HL-60/S4 (cell line): ENCODE data around the gene SEC61A1.

ENCODE experiments used
- in situ Hi-C: fragments of 300-500 bp; cut with MboI; formaldehyde crosslinking; loops from 2 replicates; pipeline ENCODE4 v1.14.3; 2022; ENCODE audit warnings: low sequenced_read_pairs

Gene SEC61A1

DNA sequence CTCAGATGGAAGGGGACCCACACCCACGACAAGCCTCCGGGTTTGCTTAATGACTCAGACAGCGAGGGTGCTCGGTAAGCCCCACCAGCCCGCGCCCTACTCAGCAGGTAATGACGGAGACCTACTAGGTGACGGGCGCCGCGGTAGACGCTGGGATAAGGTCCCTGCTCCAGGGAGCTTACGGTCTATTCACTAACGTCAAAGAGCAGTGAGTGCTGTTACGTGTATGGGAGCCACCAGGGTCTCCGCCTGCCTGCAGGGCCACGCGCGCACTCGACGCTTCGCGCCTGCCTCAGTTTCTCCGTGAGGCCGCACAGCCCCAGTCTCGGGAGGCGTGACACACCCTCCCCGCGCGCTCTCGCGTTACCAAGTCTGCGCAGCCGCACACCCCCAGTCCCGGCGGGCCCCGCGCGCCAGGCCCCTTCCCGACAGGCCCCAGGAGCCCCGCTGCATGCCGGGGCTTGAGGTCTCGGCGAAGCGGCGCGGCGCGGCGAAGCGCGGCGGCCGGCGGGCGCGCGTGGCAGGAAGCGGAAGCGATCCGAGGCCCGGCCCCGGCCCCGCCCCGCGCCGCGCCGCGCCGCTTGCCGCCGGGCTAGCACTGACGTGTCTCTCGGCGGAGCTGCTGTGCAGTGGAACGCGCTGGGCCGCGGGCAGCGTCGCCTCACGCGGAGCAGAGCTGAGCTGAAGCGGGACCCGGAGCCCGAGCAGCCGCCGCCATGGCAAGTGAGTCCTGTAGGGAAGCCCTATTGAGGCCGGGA, at the start of gene SEC61A1:
Gene SEC61A1, plus strand, starts transcription at position 601 of the 758 bp plus-strand sequence. Its CDS starts 116 bp downstream, at position 717.
- in situ Hi-C loops = no loop called here

DNA sequence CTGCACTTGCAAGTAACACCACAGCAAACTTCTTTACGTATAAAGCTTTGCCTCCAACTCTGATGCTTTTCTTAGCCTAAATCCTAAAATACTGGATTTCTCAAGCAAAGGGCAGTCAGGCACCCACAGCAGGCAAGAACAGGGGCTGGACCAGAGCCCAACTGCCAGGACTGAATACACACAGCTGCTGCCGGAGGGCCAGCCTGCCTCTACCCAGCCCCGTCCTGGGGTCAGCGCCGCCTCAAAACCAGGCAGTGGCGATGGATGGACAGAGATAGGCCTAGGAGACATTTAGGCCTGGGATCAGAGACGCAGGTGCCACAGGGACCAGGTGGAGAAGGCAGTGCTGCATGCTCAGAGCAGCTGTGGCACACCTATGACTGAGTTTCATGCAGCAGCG, 47.6 kb upstream of the SEC61A1 start:
- in situ Hi-C loops = no loop called here

DNA sequence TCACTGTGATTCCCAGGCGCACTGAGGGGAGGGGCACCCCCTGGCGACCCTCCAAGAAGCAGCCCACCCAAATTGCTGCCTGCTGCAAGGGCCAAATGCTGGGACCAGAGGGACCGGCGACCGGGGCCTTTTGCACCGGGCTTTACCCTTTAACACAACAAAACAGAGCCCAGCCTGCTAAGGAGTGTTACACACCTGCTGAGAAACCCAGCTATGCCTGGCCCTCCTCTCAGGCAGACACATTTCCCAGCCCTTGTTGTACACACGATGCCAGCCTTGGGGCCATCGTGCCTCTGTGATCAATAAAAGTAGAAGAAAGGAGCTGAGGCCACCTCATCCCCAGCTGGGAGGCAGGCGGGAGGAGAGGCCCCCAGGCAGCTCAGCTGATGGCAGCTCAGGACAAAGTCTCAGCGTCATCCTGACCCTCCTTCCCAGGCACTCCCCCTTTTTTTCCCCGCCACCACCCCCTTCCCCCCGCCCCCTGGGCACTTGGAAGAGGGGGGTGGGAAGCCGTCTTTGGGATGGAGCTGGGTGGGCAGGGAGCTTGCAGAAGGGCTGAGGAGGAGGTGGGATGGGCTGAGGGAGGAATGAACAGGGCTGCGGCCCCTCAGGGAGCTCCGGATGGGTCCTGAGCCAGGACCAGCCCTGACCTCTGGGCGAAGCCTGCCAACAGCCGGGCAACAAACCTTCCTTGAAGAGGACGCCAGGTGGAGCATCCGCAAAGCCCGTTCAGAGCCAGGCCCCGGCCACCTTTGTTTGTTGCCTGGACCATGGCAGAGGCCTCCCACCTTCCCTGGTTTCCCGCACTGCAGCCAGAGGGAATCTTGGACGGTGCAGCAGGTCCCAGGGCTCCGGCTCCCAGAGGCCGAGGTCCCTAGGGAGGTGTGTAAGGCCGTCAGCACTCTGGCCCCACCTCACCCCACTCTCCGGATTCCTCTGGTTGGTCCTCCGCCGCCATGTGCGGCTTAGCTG, 45.9 kb upstream of the SEC61A1 start:
- in situ Hi-C loops = no loop called here

DNA sequence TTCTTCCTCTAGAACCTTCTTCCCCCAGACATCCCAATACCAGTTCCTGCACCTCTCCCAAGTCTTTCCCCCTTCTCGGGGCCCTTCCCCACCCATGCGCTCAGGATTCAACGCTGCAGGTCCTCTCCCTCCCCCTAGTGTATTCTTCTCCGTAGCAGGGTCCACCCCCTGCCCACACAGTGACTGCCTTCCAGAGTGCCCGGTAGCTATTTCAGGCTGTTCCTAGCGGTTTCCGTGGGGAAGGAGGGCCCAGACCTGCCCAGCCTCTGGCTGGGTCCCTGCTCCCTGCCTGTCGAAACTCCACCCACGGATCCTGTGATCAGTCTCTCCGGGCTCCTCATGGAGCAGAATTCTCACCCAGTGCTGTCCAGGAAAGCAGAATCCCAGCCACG, 45.2 kb upstream of the SEC61A1 start:
- in situ Hi-C loops = no loop called here

DNA sequence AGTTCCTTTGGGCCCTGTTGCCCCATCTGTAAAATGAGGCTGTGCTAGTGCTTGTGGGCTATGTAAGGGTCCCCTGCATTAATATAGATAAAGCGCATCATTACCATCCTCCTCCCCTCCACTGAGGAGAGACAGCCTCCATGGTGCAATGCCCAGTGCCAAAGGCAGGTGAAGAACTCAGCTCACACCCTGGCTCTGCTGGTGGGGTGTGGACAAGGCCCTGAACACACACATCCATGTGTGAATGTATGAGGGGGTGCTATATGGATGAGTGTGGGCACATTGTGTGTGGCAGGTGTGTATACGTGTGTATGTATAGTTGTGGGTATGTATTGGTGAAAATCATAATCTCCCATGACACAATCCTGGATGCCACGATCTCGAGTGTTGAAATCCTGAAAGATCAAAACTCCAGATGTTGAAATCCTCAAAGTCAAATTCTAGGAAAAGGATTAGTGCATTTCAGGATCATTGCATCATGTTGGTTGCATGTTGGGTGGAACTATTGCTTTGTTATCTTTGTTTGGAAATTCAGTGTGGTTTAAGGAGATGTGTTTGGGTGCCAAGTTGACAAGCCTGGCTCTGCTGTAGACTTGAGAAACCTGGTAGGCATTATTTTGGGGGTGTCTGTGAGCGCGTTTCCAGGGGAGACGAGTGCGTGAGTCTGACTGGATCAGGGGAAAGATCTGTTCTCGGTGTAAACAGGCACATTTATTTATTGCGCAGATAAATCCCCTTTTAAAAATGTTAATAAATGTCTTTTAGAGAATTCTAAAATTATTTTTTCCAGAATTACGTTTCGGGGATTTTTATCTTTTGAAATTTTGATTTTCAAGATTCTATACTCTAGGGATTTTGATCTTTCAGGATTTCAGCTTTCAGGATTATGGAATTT, 42.0 kb upstream of the SEC61A1 start:
- in situ Hi-C loops = no loop called here

DNA sequence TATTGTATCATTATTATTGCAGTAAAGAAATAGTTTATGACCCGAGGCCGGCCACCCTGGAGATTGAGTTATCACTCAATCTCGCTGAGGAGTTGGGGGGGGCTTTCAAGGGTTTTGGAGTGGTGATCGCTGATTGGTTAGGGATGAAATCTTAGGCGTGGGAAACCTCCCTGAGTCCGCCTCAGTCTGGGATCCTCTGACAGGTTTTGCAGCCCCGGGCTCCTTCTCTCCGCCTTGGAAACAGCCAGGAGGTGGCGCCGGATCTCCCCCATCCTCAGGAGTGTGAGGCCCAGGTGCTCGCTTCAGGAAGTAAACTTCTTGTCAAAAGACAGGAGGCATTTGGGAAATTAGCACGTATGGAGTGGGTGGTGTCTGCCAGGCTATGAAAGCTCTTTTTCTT, 41.1 kb upstream of the SEC61A1 start:
- in situ Hi-C loops = no loop called here

DNA sequence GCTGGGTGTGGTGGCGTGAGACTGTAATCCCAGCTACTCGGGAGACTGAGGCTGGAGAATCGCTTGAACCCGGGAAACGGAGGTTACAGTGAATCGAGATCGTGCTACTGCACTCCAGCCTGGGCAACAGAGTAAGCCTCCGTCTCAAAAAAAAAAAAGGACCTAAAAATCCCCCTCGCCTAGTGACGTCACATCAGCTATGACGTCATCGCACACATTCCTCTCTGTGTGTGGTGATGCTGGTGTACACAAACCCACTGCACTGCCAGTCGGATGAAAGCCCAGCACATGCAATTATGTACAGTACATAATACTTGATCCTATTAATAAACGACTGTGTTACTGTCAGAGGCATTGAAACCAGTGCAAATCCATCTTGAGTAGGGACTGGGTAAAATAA, 40.2 kb upstream of the SEC61A1 start:
- in situ Hi-C loops = no loop called here

DNA sequence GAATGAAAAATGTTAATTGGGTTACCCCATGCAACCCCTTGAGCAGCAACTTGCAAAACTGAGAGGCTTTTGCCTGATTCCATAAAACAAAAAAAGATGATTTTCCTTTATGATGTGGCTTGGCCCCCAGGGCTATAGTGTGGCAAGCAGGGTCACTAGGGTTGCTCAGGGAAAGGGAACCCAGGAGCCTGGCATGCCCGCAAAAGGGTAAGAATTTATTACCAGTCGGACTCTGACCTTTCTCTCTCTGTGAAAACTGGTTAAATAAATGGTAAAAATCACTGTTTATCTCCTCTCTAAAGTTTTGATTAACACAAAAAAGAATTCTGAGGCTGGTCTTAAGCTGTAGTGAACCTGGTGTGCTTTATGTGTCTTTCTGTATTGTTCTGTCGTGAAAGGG, 37.7 kb upstream of the SEC61A1 start:
- in situ Hi-C loops = no loop called here

DNA sequence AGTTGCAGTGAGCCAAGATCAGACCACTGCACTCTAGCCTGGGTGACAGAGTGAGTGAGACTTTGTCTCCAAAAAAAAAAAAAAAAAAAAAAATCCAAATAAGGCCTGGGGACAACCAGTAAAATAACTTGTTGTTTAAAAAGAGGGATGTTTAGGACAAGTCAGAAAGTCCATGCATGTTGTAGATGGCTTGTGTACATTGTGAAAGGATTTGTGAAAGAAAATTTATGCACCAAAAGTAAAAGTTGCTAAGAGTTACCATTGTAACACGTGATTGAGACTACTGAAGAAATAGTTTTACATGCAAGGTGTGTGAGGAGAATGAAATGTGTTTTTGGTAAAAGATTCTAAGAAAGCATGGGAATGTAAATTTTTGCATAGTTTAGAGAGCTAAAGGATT, 35.7 kb upstream of the SEC61A1 start:
- in situ Hi-C loops = no loop called here

DNA sequence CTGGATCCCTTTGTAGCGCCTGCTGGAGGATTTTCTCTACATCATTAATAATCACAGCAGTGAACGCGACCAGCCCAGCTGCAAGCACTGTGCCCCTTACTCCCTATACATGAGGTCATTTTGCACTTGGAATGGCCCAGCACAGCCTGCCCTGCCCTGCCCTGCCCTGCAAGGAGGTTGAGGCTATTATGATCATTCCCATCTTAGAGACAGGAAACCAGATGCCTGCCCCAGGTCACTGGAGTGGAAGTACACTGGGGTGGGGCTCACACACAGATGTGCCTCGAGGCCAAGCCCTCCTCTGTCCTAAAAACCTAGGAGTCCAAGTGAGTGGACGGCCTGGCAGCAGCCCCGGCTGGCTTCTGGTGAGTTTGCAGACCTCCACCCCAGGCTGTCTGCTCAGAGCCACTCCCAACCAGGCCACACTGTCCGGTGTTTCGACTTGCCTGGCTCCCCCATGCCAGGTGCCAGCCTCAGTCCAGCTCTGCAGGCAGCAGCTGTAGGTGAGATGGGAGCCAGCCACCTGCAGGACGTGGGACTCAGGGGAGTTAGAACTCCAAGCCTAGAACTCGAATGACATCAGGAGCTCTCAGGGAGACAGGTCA, 30.4 kb upstream of the SEC61A1 start:
- in situ Hi-C loops = no loop called here

DNA sequence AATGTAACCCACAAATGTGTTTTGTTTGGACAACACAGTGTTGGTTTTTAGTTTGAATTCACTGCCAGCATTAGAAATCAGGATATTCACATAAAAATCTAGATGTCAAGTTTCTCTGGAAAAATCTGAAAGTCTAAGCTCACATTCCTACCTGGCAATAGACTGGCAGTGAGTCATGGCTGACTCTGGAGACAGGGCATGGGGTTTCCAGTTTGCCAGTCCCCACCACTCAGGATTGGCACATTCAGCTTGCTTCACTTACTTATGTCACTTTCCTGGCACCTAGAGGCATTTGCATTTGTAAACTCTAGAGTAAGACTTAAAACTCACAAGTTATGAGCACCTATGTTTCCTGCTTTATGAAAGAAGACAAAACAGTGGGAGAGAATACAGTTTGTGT, 19.1 kb upstream of the SEC61A1 start:
- in situ Hi-C loops = no loop called here

DNA sequence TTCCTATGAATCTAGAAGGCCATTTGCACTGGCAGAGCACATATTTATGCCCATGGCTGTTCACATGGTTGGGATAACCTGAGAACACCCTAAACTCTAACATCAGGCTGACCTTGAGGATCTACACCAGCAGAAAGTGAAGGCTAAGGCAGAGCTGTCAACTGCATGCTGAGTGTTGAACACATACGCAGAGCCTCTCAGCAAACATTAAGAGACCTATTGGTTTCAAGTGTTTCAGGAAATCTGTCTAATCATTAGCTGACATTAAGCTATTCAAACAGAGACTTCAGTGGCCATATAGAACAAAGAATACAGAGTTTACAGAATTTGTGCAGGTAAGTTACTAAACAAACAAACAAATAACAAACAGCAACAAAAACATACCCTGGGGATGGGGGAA, 16.1 kb upstream of the SEC61A1 start:
- in situ Hi-C loops = no loop called here

DNA sequence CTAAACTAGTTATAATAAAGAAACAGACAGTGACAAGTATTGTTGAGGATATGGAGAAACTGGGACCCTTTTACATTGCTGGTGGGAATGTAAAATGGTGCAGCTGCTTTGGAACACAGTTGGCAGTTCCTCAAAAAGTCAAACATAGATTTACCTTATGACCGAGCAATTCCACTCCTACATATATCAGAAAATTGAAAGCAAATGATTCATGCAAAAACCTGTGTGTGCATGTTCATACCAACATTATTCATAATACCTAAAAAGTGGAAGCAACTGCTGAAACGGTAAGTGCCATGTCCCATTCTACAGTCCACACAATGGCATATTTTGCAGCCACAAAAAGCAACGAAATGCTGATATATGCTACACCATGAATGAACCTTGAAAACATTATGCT, 12.2 kb upstream of the SEC61A1 start:
- in situ Hi-C loops = no loop called here

DNA sequence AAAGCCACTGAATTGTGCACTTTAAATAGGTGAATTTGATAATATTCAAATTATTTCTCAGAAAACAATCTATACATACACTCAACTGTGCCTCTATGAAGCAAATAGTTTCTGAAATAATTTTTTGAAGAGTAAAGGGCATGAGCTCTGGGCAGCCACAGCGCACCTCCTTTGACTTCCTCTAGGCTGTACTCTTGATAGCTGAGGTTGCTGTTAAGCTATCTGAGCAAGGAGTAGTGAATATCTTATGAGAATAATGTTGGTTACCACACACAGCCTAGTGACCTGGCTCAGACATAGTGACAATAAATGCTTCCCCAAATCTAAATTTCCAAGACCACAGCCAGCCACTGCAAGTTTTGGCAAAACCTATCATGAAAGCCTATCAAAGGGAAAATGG, 11.6 kb upstream of the SEC61A1 start:
- in situ Hi-C loops = no loop called here

DNA sequence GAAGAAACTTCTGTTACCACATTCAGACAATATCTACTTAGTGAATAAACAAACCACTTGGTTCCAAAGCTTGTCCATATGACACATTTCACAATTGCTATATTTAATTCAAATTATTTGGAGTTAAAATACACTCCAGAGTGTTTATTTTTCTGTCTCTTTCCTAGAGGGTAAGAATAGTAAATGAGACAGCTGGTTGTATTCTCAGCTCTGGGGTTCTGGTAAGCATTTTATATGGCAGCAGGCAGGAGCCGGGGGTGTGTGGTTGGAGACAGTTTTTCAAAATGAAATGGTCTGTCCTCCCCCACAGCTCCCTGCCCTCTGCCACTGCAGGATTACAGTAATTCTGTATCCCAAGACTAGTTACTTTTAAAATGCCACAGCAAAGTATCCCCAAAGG, 10.9 kb upstream of the SEC61A1 start:
- in situ Hi-C loops = no loop called here

DNA sequence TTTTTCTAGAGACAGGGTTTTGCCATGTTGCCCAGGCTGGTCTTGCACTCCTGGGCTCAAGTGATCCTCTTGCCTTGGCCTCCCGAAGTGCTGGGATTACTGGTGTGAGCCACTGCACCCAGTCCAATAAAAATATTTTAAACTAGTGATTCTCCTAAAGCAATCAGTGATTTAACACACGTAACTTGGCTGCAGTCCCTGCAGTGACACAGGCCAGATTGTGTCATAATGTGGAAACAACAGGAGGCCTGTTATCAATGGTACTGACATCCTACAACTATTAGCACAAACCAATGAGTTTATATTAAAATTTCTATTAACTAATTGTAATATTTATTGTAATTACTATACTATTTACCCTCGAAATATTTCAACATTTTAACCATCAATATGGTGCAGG, 1.6 kb upstream of the SEC61A1 start:
- in situ Hi-C loops = no loop called here

DNA sequence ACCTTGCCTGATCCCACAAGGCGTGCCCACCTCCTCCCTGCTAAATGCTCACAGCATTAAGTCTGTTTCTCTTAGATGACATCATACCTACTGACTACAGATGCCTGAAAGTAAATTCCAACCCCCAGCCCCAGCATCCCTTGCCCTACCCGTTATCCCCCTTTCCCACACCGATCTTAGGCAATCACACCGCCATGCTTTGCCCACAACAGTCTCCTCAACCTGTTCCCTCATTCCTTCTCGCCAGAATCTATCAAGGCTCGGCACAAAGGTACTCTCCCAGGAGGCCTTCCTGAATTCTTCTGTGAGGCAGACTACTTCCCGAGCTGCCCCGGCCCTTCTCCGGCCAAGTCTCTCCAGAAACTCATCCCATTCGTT, 789 bp upstream of the SEC61A1 start:
- in situ Hi-C loops = no loop called here

DNA sequence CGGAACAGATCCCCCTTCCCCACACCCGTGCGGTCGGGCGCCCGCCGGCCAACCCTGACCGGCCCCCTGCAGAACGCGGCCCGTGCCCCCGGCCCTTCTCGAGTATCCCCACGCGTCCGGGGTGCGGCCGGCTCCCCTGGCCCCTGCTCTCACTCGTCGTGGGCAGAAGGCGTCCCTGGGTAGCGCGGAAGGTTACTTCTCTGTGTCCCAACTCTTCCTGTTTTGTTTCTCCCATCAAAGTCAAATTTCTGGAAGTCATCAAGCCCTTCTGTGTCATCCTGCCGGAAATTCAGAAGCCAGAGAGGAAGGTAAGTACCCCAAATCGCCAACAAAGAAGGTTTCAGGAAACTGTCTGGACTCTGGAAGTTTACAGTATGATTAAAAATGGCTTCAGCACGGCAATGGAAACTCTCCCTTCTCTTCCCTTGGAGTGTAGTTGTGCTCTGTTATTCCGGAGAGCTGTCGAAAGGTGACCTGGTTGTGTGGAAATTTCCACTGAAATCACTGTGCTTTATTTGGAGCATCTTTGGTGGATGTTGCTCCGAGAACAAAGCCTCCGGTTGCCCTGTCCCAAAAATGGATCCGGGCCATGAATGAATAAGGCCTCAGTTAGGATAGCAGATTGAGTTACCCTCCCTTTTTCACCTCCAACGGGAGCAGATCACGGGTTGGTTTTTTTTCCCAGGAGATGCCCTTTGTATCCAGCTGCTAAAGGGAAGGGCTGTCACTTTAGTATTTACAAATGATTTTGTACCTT, 536 bp downstream of the SEC61A1 start:
- in situ Hi-C loops = no loop called here

DNA sequence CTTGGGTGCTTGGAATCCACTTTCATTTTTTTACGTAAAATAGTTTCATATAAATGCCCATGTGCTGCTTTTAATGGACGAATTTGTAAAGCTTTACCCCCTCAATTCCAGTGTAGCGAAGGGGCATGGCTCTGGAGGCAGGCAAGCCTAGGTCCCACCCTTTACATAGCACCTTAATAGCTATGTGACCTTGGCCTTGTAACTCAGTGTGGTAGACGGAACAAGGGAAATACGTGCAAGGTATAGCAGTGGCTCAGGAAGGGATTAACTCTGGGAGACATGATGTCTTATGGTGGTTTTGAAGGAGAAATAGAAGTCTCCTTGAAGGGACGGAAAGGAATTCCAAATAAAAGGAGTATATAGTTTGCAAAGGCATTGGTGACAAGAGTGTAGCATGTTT, 1.4 kb downstream of the SEC61A1 start:
- in situ Hi-C loops = no loop called here

DNA sequence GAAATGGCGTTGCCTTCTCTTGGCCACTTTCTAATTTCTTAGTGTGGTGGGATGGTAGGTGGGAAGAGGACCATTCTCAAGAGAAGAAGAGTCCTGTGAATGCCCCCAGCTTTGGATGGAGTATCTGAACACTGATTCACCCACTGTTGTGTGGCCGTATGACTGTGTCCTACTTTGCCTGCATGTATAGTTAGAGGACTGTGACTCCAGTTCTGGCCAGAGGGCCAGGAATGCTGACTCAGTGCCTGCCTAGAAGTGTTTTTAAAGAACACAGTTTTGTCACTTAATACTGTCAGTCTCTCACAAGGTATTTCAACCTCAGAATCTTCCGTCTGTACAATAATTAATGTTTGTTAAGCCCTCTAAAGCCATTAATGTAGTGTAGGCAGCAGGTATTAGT, 2.1 kb downstream of the SEC61A1 start:
- in situ Hi-C loops = no loop called here
